ENCODE measurements around the gene ZNF485. TPM values are rescaled to one million over a fixed set of nuclear protein-coding genes. Genes with fewer than 3 reads are reported as not detected.

Gene ZNF485
- total RNA-seq, 4 donors from 2014 or later = 2.2 to 13.1 (median 5.8) TPM

GRCh38 chr10:43648095-43648397 lies 41.8 kb downstream of the ZNF485 start:
- DNase-seq (ENCODE audit: low spot score) (no peak), ATAC-seq (ENCODE audit: low FRiP score) (no peak)
- no peak for TF ChIP-seq CTCF (IDR thresholded peaks at IDR 0.05)

DNA sequence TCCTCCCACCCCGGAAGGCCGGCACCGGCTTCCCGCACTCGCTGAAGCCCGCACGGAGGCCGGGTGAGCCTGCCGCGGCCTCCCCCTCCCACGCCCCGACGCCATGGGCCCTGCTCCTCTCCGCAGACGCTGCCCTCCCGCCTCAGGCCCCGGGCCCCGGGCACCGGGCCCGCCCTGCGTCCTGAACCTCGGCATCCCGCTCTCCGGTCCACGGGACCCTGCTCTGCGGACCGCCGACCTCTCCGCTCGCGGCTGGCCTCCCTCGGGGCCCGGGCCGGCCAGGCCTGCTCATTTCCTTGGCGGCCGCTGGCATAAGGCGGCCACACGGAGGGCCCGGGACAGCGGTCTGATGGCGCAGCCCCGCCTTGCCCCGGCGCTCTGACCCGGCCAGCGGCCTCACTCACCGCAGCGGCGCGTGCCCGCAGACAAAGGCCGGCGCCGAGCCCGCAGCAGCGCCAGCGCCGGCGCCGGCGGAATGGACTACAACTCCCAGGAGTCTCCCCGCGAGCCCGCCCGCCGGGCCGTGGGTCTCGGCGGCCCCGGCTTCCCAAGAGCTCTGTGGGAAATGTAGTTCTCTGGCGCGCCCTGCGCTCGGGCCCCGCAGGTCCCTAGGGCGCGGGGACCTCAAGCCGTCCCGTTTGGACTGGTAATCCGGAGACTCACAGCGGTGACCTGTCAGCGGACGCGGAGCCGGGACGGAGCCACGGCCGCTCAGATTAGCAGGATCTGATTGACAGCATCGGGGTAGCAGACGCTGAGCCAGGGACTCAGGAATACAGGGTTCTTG lies 42.4 kb downstream of the ZNF485 start, which contains the start of gene ZNF32:
Gene ZNF32, minus strand, starts transcription at position 484 of the 787 bp plus-strand sequence. CDS start 2,748 bp downstream, outside the sequence.
- ATAC-seq (ENCODE audit: low FRiP score) (peak; percentile 97), DNase-seq (ENCODE audit: low spot score) (no peak)
- no peak for TF ChIP-seq CTCF (IDR thresholded peaks at IDR 0.05)

DNA sequence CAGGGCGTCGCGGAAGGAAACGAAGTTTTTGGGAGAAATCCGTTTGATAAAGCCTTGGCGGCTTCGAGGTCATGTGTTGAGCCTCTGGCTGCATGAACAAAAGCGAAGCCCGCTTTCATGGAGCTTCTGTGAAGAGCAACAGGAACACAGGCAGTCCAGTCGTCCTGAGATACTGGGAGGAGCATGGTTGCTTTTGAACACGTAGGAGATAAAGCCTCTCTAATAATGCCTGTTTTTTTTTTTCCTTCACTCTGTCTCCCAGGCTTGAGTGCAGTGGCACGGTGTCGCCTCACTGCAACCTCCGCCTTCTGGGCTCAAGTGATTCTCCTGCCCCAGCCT lies 42.9 kb downstream of the ZNF485 start:
- TF ChIP-seq CTCF (IDR thresholded peaks at IDR 0.05) = no peak
- ATAC-seq (ENCODE audit: low FRiP score) = no peak

GRCh38 chr10:43653746-43654145 lies 47.5 kb downstream of the ZNF485 start:
- ATAC-seq (ENCODE audit: low FRiP score) = no peak

More for the DNA sequence above, 42.9 kb downstream of the ZNF485 start:
- no peak for DNase-seq (ENCODE audit: low spot score)

GRCh38 chr10:43655311-43655710 lies 49.1 kb downstream of the ZNF485 start:
- ATAC-seq (ENCODE audit: low FRiP score) = no peak
- no peak for DNase-seq (ENCODE audit: low spot score)
- TF ChIP-seq CTCF (IDR thresholded peaks at IDR 0.05) = no peak

More at GRCh38 chr10:43653746-43654145, 47.5 kb downstream of the ZNF485 start:
- no peak for DNase-seq (ENCODE audit: low spot score)
- TF ChIP-seq CTCF (IDR thresholded peaks at IDR 0.05) = no peak

DNA sequence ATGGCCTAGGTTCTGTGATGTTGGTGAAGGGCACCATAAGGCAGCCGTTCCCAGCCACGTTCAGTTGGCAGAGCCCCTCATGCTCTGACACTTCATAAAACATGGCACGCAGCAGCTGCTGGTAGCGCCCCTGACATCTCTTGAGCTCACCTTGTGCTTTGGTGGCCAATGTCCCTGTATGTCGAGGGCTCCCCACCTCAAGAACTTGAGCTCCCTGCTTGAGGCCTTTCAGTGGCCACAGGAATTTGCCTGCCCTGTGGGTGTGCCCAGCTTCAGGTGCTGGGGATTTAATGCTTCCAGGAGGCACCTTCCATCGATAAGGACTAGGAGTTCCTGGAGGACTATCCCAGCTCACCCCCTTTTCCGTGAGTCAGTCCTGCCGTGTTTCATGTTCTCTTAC lies 52.0 kb downstream of the ZNF485 start:
- no peak for DNase-seq (ENCODE audit: low spot score)
- ATAC-seq (ENCODE audit: low FRiP score) = no peak
- no peak for TF ChIP-seq CTCF (IDR thresholded peaks at IDR 0.05)

GRCh38 chr10:43665054-43665453 lies 58.8 kb downstream of the ZNF485 start:
- no peak for ATAC-seq (ENCODE audit: low FRiP score)
- no peak for DNase-seq (ENCODE audit: low spot score)
- no peak for TF ChIP-seq CTCF (IDR thresholded peaks at IDR 0.05)
